ENCODE data around the gene BAX. TPM values are rescaled to one million over a fixed set of nuclear protein-coding genes. Genes with fewer than 3 reads are reported as not detected.
A peak's percentile ranks its signal among the peaks of the same experiment; 100 is the strongest.

The BAX gene
- total RNA-seq, 1 donor from 2014 or later, result 298 TPM

- peaks cover 9% of the 10 kb centered on the region for H3K9me3 Mint-ChIP-seq
- H3K27me3 Mint-ChIP-seq, result no peaks in the 10 kb centered on the region
- DNase-seq, result no peak
- no peaks in the 10 kb centered on the region for H3K36me3 Mint-ChIP-seq (ENCODE audit: low read depth)
- no peak overlapping the region for H3K27ac Mint-ChIP-seq
- intact Hi-C loops (cut with micrococcal nuclease), result no loop called here
- H3K4me1 Mint-ChIP-seq, result no peaks in the 10 kb centered on the region
- no peak overlapping the region for H3K4me3 Mint-ChIP-seq
These were observed 9.3 kb upstream of the BAX start for GRCh38 chr19:48945415-48945814.

GRCh38 chr19:48945817-48946216, 8.9 kb upstream of the BAX start:
- intact Hi-C loops (cut with micrococcal nuclease), result no loop called here
- Mint-ChIP-seq H3K4me1 (no peaks in the 10 kb centered on the region), H3K9me3 (peaks cover 9% of the 10 kb centered on the region), H3K4me3 (no peak overlapping the region), H3K27me3 (no peaks in the 10 kb centered on the region), H3K36me3 (ENCODE audit: low read depth) (no peaks in the 10 kb centered on the region), H3K27ac (no peak overlapping the region)
- DNase-seq, result no peak

- H3K9me3 Mint-ChIP-seq, result peaks cover 9% of the 10 kb centered on the region
- no peak for DNase-seq
- no peak overlapping the region for H3K27ac Mint-ChIP-seq
- intact Hi-C loops (cut with micrococcal nuclease), result no loop called here
- H3K36me3 Mint-ChIP-seq (ENCODE audit: low read depth), result no peaks in the 10 kb centered on the region
- H3K4me3 Mint-ChIP-seq, result no peak overlapping the region
- H3K27me3 Mint-ChIP-seq, result no peaks in the 10 kb centered on the region
- no peaks in the 10 kb centered on the region for H3K4me1 Mint-ChIP-seq
These were observed 8.0 kb upstream of the BAX start for GRCh38 chr19:48946463-48947257.

GRCh38 chr19:48947258-48947542, 7.5 kb upstream of the BAX start:
- H3K9me3 Mint-ChIP-seq, result peaks cover 9% of the 10 kb centered on the region
- no peaks in the 10 kb centered on the region for H3K36me3 Mint-ChIP-seq (ENCODE audit: low read depth)
- intact Hi-C loops (cut with micrococcal nuclease), result no loop called here
- H3K4me3 Mint-ChIP-seq, result no peak overlapping the region
- no peaks in the 10 kb centered on the region for H3K27me3 Mint-ChIP-seq
- DNase-seq, result no peak
- no peak overlapping the region for H3K27ac Mint-ChIP-seq
- H3K4me1 Mint-ChIP-seq, result no peaks in the 10 kb centered on the region

- Mint-ChIP-seq H3K4me3 (no peak overlapping the region), H3K36me3 (ENCODE audit: low read depth) (no peaks in the 10 kb centered on the region), H3K9me3 (peaks cover 9% of the 10 kb centered on the region), H3K27ac (no peak overlapping the region), H3K27me3 (no peaks in the 10 kb centered on the region), H3K4me1 (peaks cover 3% of the 10 kb centered on the region)
- intact Hi-C loops (cut with micrococcal nuclease), result no loop called here
- no peak for DNase-seq
These were observed 4.5 kb upstream of the BAX start for GRCh38 chr19:48950159-48950558.

- peaks cover 7% of the 10 kb centered on the region for H3K36me3 Mint-ChIP-seq (ENCODE audit: low read depth)
- no peak for DNase-seq
- peaks cover 9% of the 10 kb centered on the region for H3K9me3 Mint-ChIP-seq
- H3K27ac Mint-ChIP-seq, result no peak overlapping the region
- peaks cover 8% of the 10 kb centered on the region for H3K4me1 Mint-ChIP-seq
- H3K27me3 Mint-ChIP-seq, result no peaks in the 10 kb centered on the region
- intact Hi-C loops (cut with micrococcal nuclease), result no loop called here
- no peak overlapping the region for H3K4me3 Mint-ChIP-seq
These were observed 3.7 kb upstream of the BAX start for GRCh38 chr19:48950830-48951519.

- Mint-ChIP-seq H3K9me3 (peaks cover 6% of the 10 kb centered on the region), H3K27ac (no peak overlapping the region), H3K27me3 (no peaks in the 10 kb centered on the region), H3K36me3 (ENCODE audit: low read depth) (peaks cover 24% of the 10 kb centered on the region), H3K4me3 (no peak overlapping the region), H3K4me1 (peaks cover 20% of the 10 kb centered on the region)
- no peak for DNase-seq
- intact Hi-C loops (cut with micrococcal nuclease), result no loop called here
These were observed 1.5 kb upstream of the BAX start for GRCh38 chr19:48953141-48953540.

- peaks cover 25% of the 10 kb centered on the region for H3K4me1 Mint-ChIP-seq
- no peaks in the 10 kb centered on the region for H3K27me3 Mint-ChIP-seq
- DNase-seq, result no peak
- no peaks in the 10 kb centered on the region for H3K9me3 Mint-ChIP-seq
- peak overlapping the region; percentile 86 for H3K4me3 Mint-ChIP-seq
- H3K27ac Mint-ChIP-seq, result peak overlapping the region; percentile 93
- intact Hi-C loops (cut with micrococcal nuclease), result loop anchor here (1.0 to 2.0 kb wide), 3 partner anchors 10 to 53 kb away; partner anchors contain the start of genes GYS1, NUCB1 and RUVBL2
- H3K36me3 Mint-ChIP-seq (ENCODE audit: low read depth), result peaks cover 30% of the 10 kb centered on the region
These were observed 583 bp upstream of the BAX start for GRCh38 chr19:48953990-48954594.

GRCh38 chr19:48955308-48955958, 758 bp downstream of the BAX start:
- peak; percentile 64 for DNase-seq
- Mint-ChIP-seq H3K4me1 (peaks cover 25% of the 10 kb centered on the region), H3K27ac (peak overlapping the region; percentile 90), H3K36me3 (ENCODE audit: low read depth) (peaks cover 35% of the 10 kb centered on the region), H3K4me3 (peak overlapping the region; percentile 86), H3K27me3 (no peaks in the 10 kb centered on the region), H3K9me3 (no peaks in the 10 kb centered on the region)
- intact Hi-C loops (cut with micrococcal nuclease), result loop anchor here (2.0 kb wide), 2 partner anchors 37 to 55 kb away; partner anchors contain the start of genes GYS1, NUCB1 and RUVBL2

GRCh38 chr19:48958006-48958405, 3.3 kb downstream of the BAX start:
- Mint-ChIP-seq H3K27ac (no peak overlapping the region), H3K4me1 (peaks cover 41% of the 10 kb centered on the region), H3K9me3 (no peaks in the 10 kb centered on the region), H3K27me3 (no peaks in the 10 kb centered on the region), H3K4me3 (peak overlapping the region; percentile 21), H3K36me3 (ENCODE audit: low read depth) (peaks cover 49% of the 10 kb centered on the region)
- DNase-seq, result no peak
- intact Hi-C loops (cut with micrococcal nuclease), result no loop called here

- no peak overlapping the region for H3K4me3 Mint-ChIP-seq
- peak; percentile 78 for DNase-seq
- intact Hi-C loops (cut with micrococcal nuclease), result loop anchor here (5.0 kb wide), 1 partner anchor 322 kb away; the partner anchor contains the start of gene DBP
- no peak overlapping the region for H3K27ac Mint-ChIP-seq
- peaks cover 53% of the 10 kb centered on the region for H3K36me3 Mint-ChIP-seq (ENCODE audit: low read depth)
- H3K4me1 Mint-ChIP-seq, result peaks cover 54% of the 10 kb centered on the region
- H3K9me3 Mint-ChIP-seq, result no peaks in the 10 kb centered on the region
- H3K27me3 Mint-ChIP-seq, result no peaks in the 10 kb centered on the region
These were observed 4.9 kb downstream of the BAX start for GRCh38 chr19:48959341-48960239.

- H3K4me1 Mint-ChIP-seq, result peaks cover 60% of the 10 kb centered on the region
- peaks cover 54% of the 10 kb centered on the region for H3K36me3 Mint-ChIP-seq (ENCODE audit: low read depth)
- H3K27me3 Mint-ChIP-seq, result no peaks in the 10 kb centered on the region
- intact Hi-C loops (cut with micrococcal nuclease), result loop anchor here (5.0 kb wide), 1 partner anchor 324 kb away; the partner anchor contains the start of gene DBP
- H3K4me3 Mint-ChIP-seq, result peak overlapping the region; percentile 18
- no peaks in the 10 kb centered on the region for H3K9me3 Mint-ChIP-seq
- no peak for DNase-seq
- peak overlapping the region; percentile 45 for H3K27ac Mint-ChIP-seq
These were observed 6.5 kb downstream of the BAX start for GRCh38 chr19:48961051-48961649.

- H3K27ac Mint-ChIP-seq, result peak overlapping the region; percentile 99
- H3K27me3 Mint-ChIP-seq, result no peaks in the 10 kb centered on the region
- H3K4me1 Mint-ChIP-seq, result peaks cover 62% of the 10 kb centered on the region
- H3K4me3 Mint-ChIP-seq, result peak overlapping the region; percentile 100
- DNase-seq, result no peak
- intact Hi-C loops (cut with micrococcal nuclease), result loop anchor here (5.0 kb wide), 1 partner anchor 324 kb away; the partner anchor contains the start of gene DBP
- H3K9me3 Mint-ChIP-seq, result no peaks in the 10 kb centered on the region
- peaks cover 56% of the 10 kb centered on the region for H3K36me3 Mint-ChIP-seq (ENCODE audit: low read depth)
These were observed 7.0 kb downstream of the BAX start for GRCh38 chr19:48961673-48962028.
